Stimulated activated CD4-positive, alpha-beta T cell treated with anti-CD3 and anti-CD28 coated beads, Interleukin-1b, Interleukin-23, amount 100 ng/mL, for 48 hours (primary cell): Measurements from ENCODE around the gene QPCT.
"Not testable (repeated sequence)": the region's sequence is repeated elsewhere in the genome, so short reads cannot be mapped to it uniquely, and the experiment has no call there.

ENCODE experiments used
- DNase-seq: peaks from one replicate; pipeline ENCODE4 v3.0.0-alpha.2; 2020

The QPCT gene

DNA sequence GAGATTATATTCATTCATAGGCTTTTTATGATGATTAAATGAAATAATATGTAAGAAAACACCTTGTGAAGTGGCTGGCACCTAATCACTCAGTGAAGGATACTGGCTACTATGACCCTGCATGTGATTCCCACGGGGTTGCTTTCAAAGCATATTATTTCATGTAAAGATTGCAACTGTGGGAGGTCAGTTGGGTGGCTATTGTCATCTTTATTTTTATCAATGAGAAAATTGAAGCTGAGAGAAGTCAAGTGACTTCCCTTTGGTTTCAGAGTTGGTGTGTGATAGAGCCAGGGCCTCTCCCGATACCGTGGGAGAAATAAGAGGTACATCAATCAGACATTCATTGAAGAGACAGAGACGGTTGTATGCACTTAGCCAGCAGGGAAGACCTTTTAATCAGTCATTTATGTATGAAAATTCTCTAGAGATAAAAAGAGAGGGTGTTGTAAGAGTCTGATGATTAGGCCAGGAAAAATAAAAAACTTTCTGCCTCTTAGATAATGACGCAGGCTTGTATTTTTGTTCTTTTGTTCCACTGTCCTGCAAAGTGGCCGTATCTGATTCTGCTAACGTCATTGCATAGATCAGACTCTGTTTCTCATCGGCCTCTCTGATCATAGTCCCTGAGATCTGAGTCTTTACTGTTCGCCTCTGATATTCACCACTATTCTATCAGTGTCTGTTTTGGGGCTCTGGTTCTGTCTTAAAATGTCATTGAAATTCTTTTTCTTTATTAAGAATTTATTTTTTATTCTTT, 50.5 kb downstream of the QPCT start:
- DNase-seq = no peak

DNA sequence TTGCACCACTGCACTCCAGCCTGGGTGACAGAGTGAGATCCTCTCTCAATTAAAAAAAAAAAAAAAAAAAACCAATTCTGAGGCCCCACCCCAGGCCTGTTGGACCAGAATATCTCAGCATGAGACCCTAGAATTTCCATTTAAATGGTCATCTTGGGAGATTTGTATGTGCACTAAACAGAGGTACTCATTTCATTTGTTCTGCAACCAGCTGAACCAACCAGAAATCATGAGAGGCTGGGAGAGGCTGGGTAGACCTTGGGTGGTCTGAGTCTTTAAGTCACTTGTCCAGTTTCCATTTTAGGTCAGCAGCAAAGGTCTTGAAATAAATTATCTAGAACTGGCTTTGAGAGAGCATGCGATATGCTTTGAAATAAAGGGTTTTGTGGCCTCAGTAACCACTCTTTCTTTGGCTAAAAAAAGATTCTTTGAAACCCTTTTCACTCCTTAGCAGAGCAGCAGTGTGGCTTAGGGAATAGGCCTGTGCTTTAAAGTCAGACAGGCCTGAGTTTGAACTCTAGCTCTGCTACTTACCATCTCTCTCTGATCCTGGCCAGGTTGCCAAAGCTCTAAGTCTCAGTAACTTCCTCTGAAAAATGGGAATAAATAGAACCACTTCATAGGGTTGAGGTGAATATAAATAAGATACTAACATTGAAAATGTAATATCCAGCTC, 52.6 kb downstream of the QPCT start:
- no peak for DNase-seq

DNA sequence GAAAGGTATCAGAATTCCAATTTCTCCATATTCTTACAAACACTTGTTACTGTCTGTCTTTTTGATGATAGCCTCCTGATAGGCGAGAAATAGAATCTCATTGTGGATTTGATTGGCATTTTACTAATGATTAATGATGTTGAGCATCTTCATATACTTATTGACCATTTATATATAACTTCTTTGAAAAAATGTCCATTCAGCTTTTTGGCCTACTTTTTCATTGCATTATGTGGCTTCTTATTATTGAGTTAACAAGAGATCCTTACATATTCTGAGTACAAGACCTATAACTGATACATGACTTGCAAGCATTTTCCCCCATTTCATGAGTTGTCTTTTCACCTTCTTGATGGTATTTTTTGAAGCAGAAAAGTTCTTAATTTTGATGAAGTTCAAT, 54.6 kb downstream of the QPCT start:
- DNase-seq = no peak

DNA sequence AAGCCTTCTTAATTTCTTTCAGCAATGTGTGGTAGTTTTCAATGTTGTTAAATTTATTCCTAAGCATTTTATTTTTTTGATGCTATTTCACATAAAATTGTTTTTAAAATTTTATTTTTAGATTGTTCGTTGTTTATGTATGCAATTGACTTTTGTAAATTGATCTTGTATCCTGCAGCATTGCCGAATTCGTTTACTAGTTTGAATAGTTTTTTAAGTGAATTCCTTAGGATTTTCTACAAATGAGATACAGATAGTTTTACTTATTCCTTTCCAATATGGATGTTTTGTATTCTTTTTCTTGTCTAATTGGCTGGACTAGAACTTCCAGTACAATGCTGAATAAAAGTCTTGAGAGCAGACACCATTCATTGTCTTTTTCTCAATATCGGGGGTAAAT, 55.6 kb downstream of the QPCT start:
- no peak for DNase-seq

DNA sequence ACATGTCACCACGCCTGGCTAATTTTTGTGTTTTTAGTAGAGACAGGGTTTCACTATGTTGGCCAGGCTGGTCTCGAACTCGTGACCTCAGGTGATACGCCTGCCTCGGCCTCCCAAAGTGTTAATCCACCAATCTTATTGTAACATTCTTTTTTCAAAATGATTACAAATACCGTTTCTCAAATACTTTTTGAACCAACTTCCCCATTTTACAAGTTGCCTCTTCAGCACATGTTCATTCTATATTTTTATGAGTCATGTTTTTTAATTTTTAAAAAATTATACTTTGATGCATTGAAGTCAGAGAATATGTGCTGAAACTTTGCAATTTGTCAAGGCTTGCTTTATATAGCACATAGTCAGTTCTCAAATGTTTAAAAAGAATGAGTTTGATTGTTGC, 58.2 kb downstream of the QPCT start:
- no peak for DNase-seq

DNA sequence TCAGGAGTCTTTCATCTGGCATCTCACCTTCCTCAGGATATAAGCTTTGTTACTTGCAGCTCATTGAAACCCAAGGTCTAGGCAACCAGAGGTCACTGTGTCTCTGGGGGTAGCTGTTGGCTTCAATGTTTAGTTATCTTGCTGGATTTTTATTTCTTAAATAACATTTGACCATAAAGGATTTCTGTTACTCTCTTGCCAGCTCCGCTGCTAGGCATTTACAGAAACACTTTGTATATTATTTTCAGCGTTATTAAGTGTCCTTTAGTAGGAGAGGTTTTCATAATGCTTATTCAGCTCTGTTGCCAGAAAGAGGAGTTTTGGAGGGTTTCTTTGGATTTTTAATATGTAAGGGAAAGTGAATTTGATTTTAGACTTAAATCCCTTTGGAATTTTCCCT, 61.4 kb downstream of the QPCT start:
- DNase-seq = no peak

DNA sequence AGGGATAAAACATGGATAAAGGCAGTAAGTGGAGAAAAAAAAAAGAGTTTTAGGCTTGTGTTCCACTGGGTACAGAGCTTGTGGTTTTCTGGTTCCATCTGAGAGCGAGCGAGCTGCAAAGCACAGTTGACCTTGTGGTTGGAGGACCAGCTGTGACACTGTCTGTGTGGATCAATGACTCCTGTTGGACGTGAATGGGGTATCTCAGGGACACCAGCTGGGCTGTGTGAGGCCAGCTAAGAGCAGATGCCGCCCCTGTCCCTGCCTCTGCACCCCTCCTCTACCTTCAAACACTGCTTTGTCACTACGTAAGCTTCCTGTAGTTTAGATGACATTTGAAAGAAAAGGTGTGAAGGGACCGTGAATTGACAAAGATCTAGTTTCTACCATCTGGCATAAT, 67.8 kb downstream of the QPCT start:
- no peak for DNase-seq

DNA sequence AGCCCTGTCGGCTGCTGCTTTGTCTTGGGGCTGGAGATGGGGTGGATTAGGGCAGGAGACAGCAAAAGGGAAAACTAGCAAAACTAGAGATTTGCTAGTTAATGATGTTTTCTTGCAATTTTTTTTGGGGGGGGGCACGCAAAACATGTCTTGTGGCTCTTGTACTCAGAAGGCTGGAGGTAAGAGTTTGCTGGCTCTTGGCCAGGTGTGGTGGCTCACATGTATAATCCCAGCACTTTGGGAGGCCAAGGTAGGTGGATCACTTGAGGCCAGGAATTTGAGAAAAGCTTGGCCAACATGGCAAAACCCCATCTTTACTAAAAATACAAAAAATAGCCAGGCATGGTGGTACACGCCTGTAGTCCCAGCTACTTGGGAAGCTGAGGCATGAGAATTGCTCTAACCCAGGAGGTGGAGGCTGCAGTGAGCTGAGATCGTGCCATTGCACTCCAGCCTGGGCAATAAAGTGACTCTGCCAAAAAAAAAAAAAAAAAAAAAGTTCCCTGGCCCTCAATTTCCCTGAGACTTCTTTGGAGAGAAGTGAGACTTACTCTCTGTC, 69.6 kb downstream of the QPCT start:
- DNase-seq = not testable (repeated sequence)

DNA sequence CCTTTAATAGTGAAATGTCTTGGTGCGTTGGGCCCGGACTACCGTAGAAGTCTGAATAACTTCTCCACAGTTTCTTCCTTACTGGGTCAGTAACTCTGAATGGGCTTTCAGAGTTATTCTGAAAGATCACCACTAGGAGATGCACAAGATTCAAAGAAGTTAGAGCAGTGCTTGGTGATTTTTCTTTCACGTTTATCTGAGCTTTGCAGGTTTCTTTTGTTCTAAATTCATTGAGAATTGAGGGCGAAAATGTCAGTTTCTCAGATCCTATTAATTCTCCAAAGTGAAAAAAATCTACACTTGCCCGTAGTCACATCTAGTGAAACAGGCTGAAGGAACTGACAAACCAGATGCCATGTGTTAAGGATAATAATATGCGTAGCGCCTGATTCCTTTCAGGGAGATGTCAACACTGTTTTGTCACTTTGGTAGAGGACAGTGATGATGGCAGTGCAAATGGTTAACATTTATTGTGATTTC, 70.1 kb downstream of the QPCT start:
- DNase-seq = no peak

DNA sequence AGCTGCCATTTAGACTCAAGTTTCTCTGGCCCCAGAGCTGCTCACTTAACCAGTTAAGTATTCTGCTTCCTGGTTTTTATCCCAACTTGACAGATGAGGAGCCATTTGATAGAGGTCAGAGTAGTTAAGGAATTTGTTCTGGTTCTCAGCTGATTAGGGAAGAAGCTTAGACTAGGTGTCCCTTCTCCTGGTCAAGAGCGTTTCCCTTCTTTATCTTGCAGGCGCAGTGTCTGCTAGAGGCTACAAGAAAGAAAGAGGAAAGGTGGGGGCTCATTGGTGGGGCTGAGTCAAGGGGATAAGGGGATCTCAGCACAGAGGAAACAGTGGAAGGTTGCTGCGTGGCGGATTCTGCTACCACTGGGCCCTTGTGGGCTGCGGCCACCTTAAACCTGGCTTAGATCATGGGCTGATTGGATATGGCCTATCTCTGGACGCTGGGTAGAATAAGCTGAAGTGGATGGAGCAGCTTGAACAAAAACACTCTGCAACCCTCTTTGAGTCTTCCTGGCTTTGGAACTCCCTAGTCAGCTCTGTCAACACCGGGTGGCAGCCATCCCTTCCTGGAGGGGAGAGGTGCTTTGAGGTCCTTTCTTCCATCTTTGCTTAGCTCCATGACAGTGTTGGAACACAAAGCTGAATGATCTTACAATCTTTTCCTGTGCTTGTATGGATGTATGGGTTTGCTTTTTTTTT, 70.8 kb downstream of the QPCT start:
- no peak for DNase-seq

DNA sequence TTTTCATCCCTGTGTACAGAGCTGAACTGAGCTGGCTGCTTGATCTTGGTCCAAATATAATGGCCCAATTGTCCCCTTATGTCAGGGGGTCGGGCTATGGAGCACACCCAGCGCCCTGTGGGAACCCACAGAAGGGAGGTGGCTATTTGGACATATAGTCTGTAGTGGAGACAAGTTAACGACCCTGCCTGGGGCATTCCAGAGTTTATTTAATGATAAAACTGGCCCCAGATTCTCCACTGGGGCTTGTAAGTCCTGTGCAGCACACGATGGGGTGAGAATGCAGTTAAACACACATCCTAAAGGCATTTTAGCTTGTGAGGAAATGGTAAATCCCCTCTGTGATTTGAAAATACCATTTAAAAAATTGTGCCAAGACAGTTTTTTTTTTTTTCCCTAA, 72.9 kb downstream of the QPCT start:
- no peak for DNase-seq

DNA sequence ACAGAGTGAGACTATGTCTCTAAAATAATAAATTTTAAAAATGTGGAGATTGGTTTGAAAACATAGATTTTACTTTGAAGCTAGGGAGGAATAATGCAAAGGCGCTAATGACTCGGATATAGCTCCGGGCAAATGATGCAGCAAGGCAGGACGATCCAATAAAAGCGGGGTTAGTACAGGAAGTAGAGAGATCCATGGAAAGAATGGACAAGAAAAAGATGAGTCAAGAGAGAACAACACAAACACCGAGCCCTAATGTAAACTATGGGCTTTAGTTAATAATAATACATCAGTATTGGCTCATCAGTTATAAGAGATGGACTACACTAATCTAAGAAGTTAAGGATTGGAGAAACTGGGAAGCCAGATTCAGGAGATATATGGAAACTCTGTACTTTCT, 74.5 kb downstream of the QPCT start:
- DNase-seq = no peak

DNA sequence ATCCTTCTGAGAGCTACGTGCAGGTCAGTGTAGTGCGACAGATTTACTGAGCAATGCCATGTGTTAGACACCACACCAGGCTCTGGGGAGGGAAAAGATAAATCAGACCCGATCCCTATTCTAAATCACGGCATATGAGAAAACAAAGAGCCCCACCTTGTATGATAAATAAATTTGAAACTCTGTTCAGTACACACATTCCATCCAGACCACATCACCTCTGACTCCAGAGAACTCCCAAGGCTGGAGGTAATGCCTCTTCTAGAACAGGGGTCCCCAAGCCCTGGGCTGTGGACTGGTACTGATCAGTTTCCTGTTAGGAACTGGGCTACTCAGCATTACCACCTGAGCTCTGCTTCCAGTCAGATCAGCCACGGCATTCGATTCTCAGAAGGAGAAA, 77.3 kb downstream of the QPCT start:
- no peak for DNase-seq

DNA sequence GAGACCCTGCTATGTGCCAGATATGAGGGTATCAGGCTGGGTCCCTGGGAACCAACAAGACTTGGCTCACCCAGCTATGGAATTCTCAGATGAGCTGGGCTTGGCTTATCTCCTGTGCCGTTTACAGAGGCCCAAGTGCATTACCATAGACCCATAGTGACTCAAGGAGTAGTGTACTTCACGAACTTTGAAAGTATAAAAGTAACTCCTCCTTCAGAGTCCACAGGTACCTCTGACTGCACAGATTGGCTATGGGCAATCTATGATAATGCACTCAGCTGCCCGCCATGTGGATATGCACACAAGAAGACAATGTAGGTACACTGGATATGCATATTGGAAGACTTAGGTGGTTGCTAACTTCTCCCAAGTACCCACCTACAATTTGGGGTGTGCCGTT, 78.4 kb downstream of the QPCT start:
- no peak for DNase-seq
